NT2/D1 (cell line): Measurements from ENCODE around the gene ODAD3.

ENCODE experiments used
- DNase-seq: peaks from one replicate; pipeline ENCODE4 v3.0.0-alpha.2; 2011; ENCODE audit warnings: low read depth, low spot score
- H3K27me3 ChIP-seq: 2 replicates; pipeline ENCODE4 v1.6.0; 2011; ENCODE audit warnings: mild to moderate bottlenecking; ENCODE audit not compliant: insufficient read length, insufficient read depth
- H3K36me3 ChIP-seq: 2 replicates; pipeline ENCODE4 v1.6.1; 2011; ENCODE audit warnings: mild to moderate bottlenecking, low read length, mixed read lengths; ENCODE audit not compliant: insufficient read depth, insufficient read length
- H3K4me1 ChIP-seq: 2 replicates; pipeline ENCODE4 v1.5.1; 2011; ENCODE audit not compliant: insufficient read depth, insufficient read length
- H3K4me3 ChIP-seq: 2 replicates; pipeline ENCODE4 v1.5.1; 2011; ENCODE audit warnings: low read depth; ENCODE audit not compliant: insufficient read length
- H3K9ac ChIP-seq: 2 replicates; pipeline ENCODE4 v1.6.0; 2011; ENCODE audit warnings: low read depth; ENCODE audit not compliant: insufficient read length
- H3K9me3 ChIP-seq: 2 replicates; pipeline ENCODE4 v1.5.1; 2011; ENCODE audit warnings: mild to moderate bottlenecking, low read length; ENCODE audit not compliant: insufficient read depth
- SUZ12 ChIP-seq: IDR thresholded peaks from 2 replicates; pipeline ENCODE4 v1.6.1; 2011; ENCODE audit not compliant: insufficient read length, insufficient read depth; ENCODE audit errors: extremely low read depth
- YY1 ChIP-seq: IDR thresholded peaks from 2 replicates; pipeline ENCODE4 v1.6.1; 2011; ENCODE audit not compliant: insufficient read length, insufficient read depth
- ZNF274 ChIP-seq: IDR thresholded peaks from 2 replicates; pipeline ENCODE4 v1.6.1; 2011; ENCODE audit warnings: mild to moderate bottlenecking, low read depth, low read length

The ODAD3 gene

GRCh38 chr19:11423791-11424181 is 11.1 kb downstream of the ODAD3 start:
- H3K27me3 ChIP-seq, result peaks cover 52% of the 10 kb centered on the region
- no peak overlapping the region for H3K4me3 ChIP-seq
- H3K4me1 ChIP-seq, result peaks cover 22% of the 10 kb centered on the region
- H3K9me3 ChIP-seq, result peaks cover 6% of the 10 kb centered on the region; the same call in 1 of the 2 replicates
- no peak overlapping the region for H3K9ac ChIP-seq
- DNase-seq, result no peak
- TF ChIP-seq SUZ12 (no peak), YY1 (no peak), ZNF274 (no peak)
- H3K36me3 ChIP-seq, result no peaks in the 10 kb centered on the region

GRCh38 chr19:11423164-11423790 is 11.6 kb downstream of the ODAD3 start:
- Histone ChIP-seq H3K27me3 (peaks cover 57% of the 10 kb centered on the region), H3K4me1 (peaks cover 25% of the 10 kb centered on the region), H3K9ac (peak overlapping the region; percentile 46), H3K36me3 (no peaks in the 10 kb centered on the region), H3K9me3 (peaks cover 6% of the 10 kb centered on the region; the same call in 1 of the 2 replicates), H3K4me3 (peak overlapping the region; percentile 43)
- DNase-seq, result no peak
- TF ChIP-seq SUZ12 (no peak), YY1 (no peak), ZNF274 (no peak)

DNA sequence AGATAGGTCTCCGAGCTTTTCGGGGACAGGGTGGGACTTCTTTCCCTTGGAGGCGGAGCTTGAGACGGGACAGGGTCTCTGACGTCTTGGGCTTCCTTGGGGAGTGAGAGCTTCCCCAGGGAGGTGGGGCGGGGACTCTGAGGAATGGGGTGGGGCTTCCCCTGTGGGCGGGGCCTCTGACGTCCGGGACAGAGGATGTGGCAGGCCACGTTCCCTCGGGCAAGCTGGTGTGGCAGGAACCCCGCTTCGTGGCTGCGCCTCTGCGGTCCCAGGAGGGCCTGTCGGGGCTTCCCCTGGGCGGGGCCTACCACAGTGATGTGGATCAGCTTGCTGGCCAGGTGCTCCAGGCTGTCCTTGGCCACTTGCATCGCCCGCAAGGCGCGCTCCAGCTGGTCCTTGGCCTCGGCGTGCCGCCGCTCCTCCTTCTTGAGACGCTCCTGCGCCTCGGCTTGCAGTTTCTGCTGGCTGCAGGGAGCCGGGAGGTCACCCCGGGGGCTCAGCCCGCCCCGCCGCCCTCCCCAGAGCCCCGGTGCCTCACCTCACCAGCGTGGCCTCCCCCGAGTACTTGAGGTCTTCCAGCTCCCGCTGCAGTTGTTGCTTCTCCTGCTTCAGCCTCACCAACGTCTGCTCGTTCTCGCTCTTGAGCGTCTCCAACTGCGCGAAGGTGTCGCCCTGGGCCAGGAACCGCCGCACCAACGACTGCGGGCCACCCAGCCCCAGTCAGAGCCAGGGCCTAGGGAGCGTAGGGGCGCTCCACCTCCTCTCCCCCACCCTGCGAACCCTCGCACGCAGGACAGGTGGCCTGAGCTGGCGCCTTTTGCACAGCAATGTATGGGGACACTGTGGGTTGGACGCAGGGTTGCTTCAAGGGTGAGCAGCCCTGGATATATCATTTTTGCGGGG is 12.5 kb downstream of the ODAD3 start:
- TF ChIP-seq SUZ12, result no peak
- no peak for TF ChIP-seq ZNF274
- TF ChIP-seq YY1, result no peak
- peaks cover 25% of the 10 kb centered on the region for H3K4me1 ChIP-seq
- peaks cover 65% of the 10 kb centered on the region for H3K27me3 ChIP-seq
- peak; percentile 64 for DNase-seq
- H3K9ac ChIP-seq, result peak overlapping the region; percentile 46
- H3K36me3 ChIP-seq, result no peaks in the 10 kb centered on the region
- H3K4me3 ChIP-seq, result peak overlapping the region; percentile 43
- H3K9me3 ChIP-seq, result peaks cover 6% of the 10 kb centered on the region; the same call in 1 of the 2 replicates

- Histone ChIP-seq H3K4me3 (peak overlapping the region; percentile 54), H3K9me3 (peaks cover 6% of the 10 kb centered on the region; the same call in 1 of the 2 replicates), H3K27me3 (peaks cover 74% of the 10 kb centered on the region), H3K9ac (peak overlapping the region; percentile 70), H3K36me3 (no peaks in the 10 kb centered on the region), H3K4me1 (peaks cover 21% of the 10 kb centered on the region)
- DNase-seq, result no peak
- TF ChIP-seq ZNF274, result no peak
- no peak for TF ChIP-seq SUZ12
- no peak for TF ChIP-seq YY1
Measured at GRCh38 chr19:11421371-11422098, 13.4 kb downstream of the ODAD3 start.

DNA sequence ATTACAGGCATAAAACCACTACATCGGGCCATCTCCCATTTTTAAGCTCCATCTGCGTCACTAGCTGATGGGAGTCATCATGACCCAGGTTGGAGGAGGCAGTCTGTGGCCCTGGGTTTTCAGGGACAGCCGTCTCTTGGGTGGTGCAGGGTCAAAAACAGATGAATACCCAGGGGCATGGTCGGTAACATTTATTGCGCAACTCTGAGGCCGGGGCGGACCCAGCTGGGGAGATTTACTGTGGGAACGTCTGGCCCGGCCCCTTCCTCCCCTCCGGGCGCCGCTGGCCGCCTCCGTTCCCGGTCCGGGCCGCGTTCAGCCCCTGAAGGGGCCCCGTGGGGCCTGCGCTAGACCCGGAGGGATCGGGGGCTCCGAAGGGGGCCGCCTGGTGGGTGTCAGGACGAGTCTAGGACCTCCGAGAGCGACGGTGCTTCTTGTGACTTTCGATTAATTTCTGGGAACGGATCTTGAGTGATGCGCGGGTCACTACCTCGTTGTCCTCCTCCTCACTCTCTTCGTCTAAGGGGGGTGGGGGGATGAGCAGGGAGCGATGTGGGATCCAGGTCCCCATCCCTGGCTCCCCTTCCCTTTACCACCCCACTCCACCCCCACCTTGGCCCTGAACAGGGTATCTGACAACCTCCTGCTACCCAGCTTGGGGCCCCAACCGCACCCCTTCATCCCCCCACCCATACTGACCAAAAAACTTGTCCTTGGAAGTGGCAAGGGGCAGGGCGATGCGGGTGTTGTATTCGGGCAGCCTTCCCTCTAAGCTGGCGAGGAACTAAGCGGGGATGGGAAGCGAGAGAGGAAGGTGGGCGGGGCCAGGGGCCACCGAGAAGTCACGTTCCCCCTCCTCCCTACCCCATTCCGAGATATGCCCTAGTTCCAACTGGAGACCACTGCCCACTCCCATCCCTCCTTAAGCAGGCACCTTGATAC is 14.2 kb downstream of the ODAD3 start:
- H3K27me3 ChIP-seq, result peaks cover 75% of the 10 kb centered on the region
- peaks cover 6% of the 10 kb centered on the region; the same call in 1 of the 2 replicates for H3K9me3 ChIP-seq
- DNase-seq, result no peak
- no peaks in the 10 kb centered on the region for H3K36me3 ChIP-seq
- H3K9ac ChIP-seq, result peak overlapping the region; percentile 70
- no peak for TF ChIP-seq YY1
- no peak for TF ChIP-seq SUZ12
- no peak for TF ChIP-seq ZNF274
- H3K4me3 ChIP-seq, result peak overlapping the region; percentile 54
- H3K4me1 ChIP-seq, result peaks cover 19% of the 10 kb centered on the region
